K562 (cell line): ENCODE measurements around the gene CNGA1. TPM values are rescaled to one million over a fixed set of nuclear protein-coding genes. Genes with fewer than 3 reads are reported as not detected.

ENCODE experiments used
- ATAC-seq: fragments of 200-7000 bp; cut with Tn5 transposase; 3 replicates; pipeline ENCODE4 v1.9.1; 2020; ENCODE audit warnings: moderate library complexity
- BruUV-seq: library from RNA; stranded (reverse); fragments of 400-500 nt; replicated peaks from 2 replicates; lab custom pipeline; 2021; lab: Mats Ljungman, UMichigan
- CTCF ChIA-PET: fragments of 300-600 bp; formaldehyde crosslinking; extraction: SDS; loops from one replicate; lab custom pipeline; 2021; ENCODE audit warnings: low intra/inter-chr PET ratio; lab: Yijun Ruan, JAX
- POLR2A ChIA-PET: fragments of 300-600, 350-650 bp; sonication (Branson Sonifier 250); formaldehyde crosslinking; extraction: SDS; loops from one replicate; lab custom pipeline; 2021; ENCODE audit warnings: antibody characterized with exemption, inconsistent platforms; lab: Yijun Ruan, JAX
- DNase-seq, 4 experiments: peaks; one replicate each; pipeline versions ENCODE4 v3.0.0 to v3.0.0-alpha.2; 2011 to 2018; ENCODE audit warnings: low spot score in 3 of 4, mixed read lengths in 3 of 4; ENCODE audit errors: extremely low read depth in 1 of 4
- FAIRE-seq: peaks from 2 replicates; lab custom pipeline; 2011; peaks lifted over from hg19 to GRCh38; lab: Jason Lieb, UNC
- H2AFZ ChIP-seq: 2 replicates; pipeline ENCODE4 v1.6.0; 2011; ENCODE audit warnings: low read depth, low read length, control low read depth, inconsistent platforms
- H3K27ac ChIP-seq: fragments of 200-600 bp; 3 replicates; pipeline ENCODE4 v1.8.0; 2011; ENCODE audit warnings: low read depth, mild to moderate bottlenecking, control low read depth, inconsistent platforms, low read length, moderate library complexity, mixed read lengths; ENCODE audit errors: extremely low read depth
- H3K27me3 ChIP-seq, 2 experiments: fragments of 300-600 bp in 1 of 2; 2 replicates in 1 of 2; 3 replicates in 1 of 2; pipeline versions ENCODE4 v1.6.0 to v1.8.0; 2011; ENCODE audit warnings: inconsistent platforms in 2 of 2, low read length in 2 of 2, mild to moderate bottlenecking in 1 of 2, mixed read lengths in 1 of 2, moderate library complexity in 1 of 2; ENCODE audit not compliant: control insufficient read depth in 2 of 2, insufficient read depth in 2 of 2
- H3K36me3 ChIP-seq: fragments of 300-600 bp; 3 replicates; pipeline ENCODE4 v1.8.0; 2011; ENCODE audit warnings: mild to moderate bottlenecking, low read length, inconsistent platforms; ENCODE audit not compliant: control insufficient read depth, insufficient read depth
- H3K4me1 ChIP-seq, 2 experiments: fragments of 200-600 bp in 1 of 2; replicated peaks in 1 of 2; 2 replicates in 1 of 2; 3 replicates in 1 of 2; pipeline versions ENCODE4 v1.5.1 to v1.8.0; 2011; ENCODE audit warnings: inconsistent platforms in 2 of 2, low read length in 2 of 2, mild to moderate bottlenecking in 1 of 2, mixed read lengths in 1 of 2, moderate library complexity in 1 of 2; ENCODE audit not compliant: control insufficient read depth in 2 of 2, insufficient read depth in 2 of 2
- H3K4me2 ChIP-seq: 2 replicates; pipeline ENCODE4 v1.6.1; 2011; ENCODE audit warnings: low read length, control low read depth, inconsistent platforms, mixed read lengths; ENCODE audit not compliant: insufficient read depth
- H3K4me3 ChIP-seq: fragments of 200-600 bp; sonication (generic), shearing (Covaris generic); 2 replicates; pipeline ENCODE4 v1.5.1; 2016; ENCODE audit warnings: control low read depth, inconsistent platforms
- H3K79me2 ChIP-seq: fragments of 200-600 bp; 3 replicates; pipeline ENCODE4 v1.8.0; 2011; ENCODE audit warnings: low read length, inconsistent platforms; ENCODE audit not compliant: control insufficient read depth, insufficient read depth
- H3K9ac ChIP-seq, 2 experiments: 2 replicates each; pipeline versions ENCODE4 v1.6.0 to v1.6.1; 2011; ENCODE audit warnings: low read depth in 2 of 2, low read length in 2 of 2, control low read depth in 1 of 2, inconsistent platforms in 1 of 2, mild to moderate bottlenecking in 1 of 2, mixed read lengths in 1 of 2; ENCODE audit not compliant: insufficient read depth in 1 of 2
- H3K9me1 ChIP-seq: one replicate; pipeline ENCODE4 v1.6.0; 2011; ENCODE audit warnings: inconsistent platforms, mild to moderate bottlenecking, low read length, moderate library complexity; ENCODE audit not compliant: control insufficient read depth, insufficient read depth
- H3K9me3 ChIP-seq: replicated peaks from 2 replicates; pipeline ENCODE4 v1.5.1; 2011; ENCODE audit warnings: low read depth, low read length, inconsistent platforms; ENCODE audit not compliant: control insufficient read depth, insufficient read depth
- H4K20me1 ChIP-seq: replicated peaks from 2 replicates; pipeline ENCODE4 v1.6.1; 2011; ENCODE audit warnings: low read length, inconsistent platforms, mixed read lengths; ENCODE audit not compliant: control insufficient read depth, insufficient read depth
- CBX2 ChIP-seq: fragments of 200-600 bp; sonication (generic); IDR thresholded peaks from one replicate; pipeline ENCODE4 v1.6.1; 2012; ENCODE audit warnings: mild to moderate bottlenecking, low read length, inconsistent platforms; ENCODE audit not compliant: insufficient read depth, poor library complexity, severe bottlenecking
- HDGF ChIP-seq: fragments of 450-650 bp; IDR thresholded peaks from 2 replicates; pipeline ENCODE4 v1.6.1; 2016
- KAT8 ChIP-seq: fragments of 450-650 bp; IDR thresholded peaks from 2 replicates; pipeline ENCODE4 v1.6.1; 2016; ENCODE audit warnings: low read depth, mild to moderate bottlenecking
- MYNN ChIP-seq, 2 experiments: sonication (generic); formaldehyde crosslinking in 1 of 2; IDR thresholded peaks; 2 replicates each; pipeline versions ENCODE4 v1.5.0 to v1.6.1; 2016 to 2020; ENCODE audit warnings: antibody characterized with exemption in 1 of 2, missing genetic modification reagents in 1 of 2
- TCF7 ChIP-seq: sonication (generic); IDR thresholded peaks from 2 replicates; pipeline ENCODE4 v1.6.1; 2016; ENCODE audit warnings: antibody characterized with exemption, borderline replicate concordance
- TCF7L2 ChIP-seq: fragments of 150-350 bp; IDR thresholded peaks from 2 replicates; pipeline ENCODE4 v1.6.1; 2016; ENCODE audit warnings: low read depth, mild to moderate bottlenecking, low read length, moderate library complexity
- ZNF408 ChIP-seq: fragments of 250-450 bp; sonication (Bioruptor Pico); IDR thresholded peaks from 2 replicates; pipeline ENCODE4 v1.4.0; 2020; ENCODE audit warnings: low read depth, mild to moderate bottlenecking, moderate library complexity
- WGBS: fragments of 100-300 bp; shearing (Covaris generic); methylation state at CpG from one replicate; pipeline ENCODE4 v1.1.6; 2016; ENCODE audit warnings: low coverage, mixed read lengths; ENCODE audit not compliant: insufficient coverage; ENCODE audit errors: missing lambda C conversion rate; 5-methylcytosine and 5-hydroxymethylcytosine counted together
- in situ Hi-C: fragments of 300-500 bp; cut with MboI; formaldehyde crosslinking; loops from 4 replicates; pipeline ENCODE4 v1.15.0; 2018; ENCODE audit warnings: inconsistent platforms, mixed read lengths
- intact Hi-C: fragments of 100-400 bp; cut with micrococcal nuclease; formaldehyde crosslinking; loops from 2 replicates; pipeline ENCODE4 v1.14.2; 2022
- polyA plus RNA-seq, 8 experiments: library from polyadenylated mRNA; depleted of rRNA in 4 of 8; stranded (reverse) in 5 of 8; unstranded in 3 of 8; fragments of >200 nt; fragmentation: Nextera tagmentation in 2 of 8; fragmentation: Illumina TruSeq in 1 of 8; extraction: Ambion mirVana in 2 of 8; extraction: Trizol in 1 of 8; gene quantifications; 2 replicates each; pipeline versions ENCODE4 v1.2.1 to v1.2.3, GENCODE V29; 2011 to 2014; ENCODE audit warnings: inconsistent platforms in 1 of 8, missing spikeins in 1 of 8
- total RNA-seq, 7 experiments: library from RNA; depleted of rRNA in 6 of 7; stranded (reverse); fragments of >200 nt in 6 of 7; fragmentation: Illumina TruSeq in 2 of 7; extraction: Trizol in 2 of 7; gene quantifications; 2 replicates each; pipeline versions ENCODE4 v1.2.1 to v1.2.3, GENCODE V29; 2011 to 2021; ENCODE audit warnings: low replicate concordance in 1 of 7
- TF ChIP-seq, protein P1 (sequence below): fragments of 200-800 bp; sonication (Bioruptor generic); IDR thresholded peaks from 2 replicates; pipeline ENCODE4 v1.6.1; 2016; ENCODE audit warnings: missing genetic modification characterization, missing compliant biosample characterization
- TF ChIP-seq, protein P2 (sequence below): fragments of 250-450 bp; sonication (Bioruptor Pico); IDR thresholded peaks from 2 replicates; pipeline ENCODE4 v1.8.0; 2022; ENCODE audit warnings: moderate library complexity, mild to moderate bottlenecking, inconsistent platforms
- TF ChIP-seq, protein P3 (sequence below): sonication (generic); formaldehyde crosslinking; IDR thresholded peaks from 2 replicates; pipeline ENCODE4 v1.8.0; 2022; ENCODE audit warnings: mild to moderate bottlenecking, missing genetic modification reagents

CNGA1 gene
- total and polyA plus RNA-seq, 9 of the 15 experiments (the other 6 are each of a cell fraction or from before 2014, with no cell fraction given), result 0.03 to 0.29 (median 0.04) TPM; not detected in 5

DNA sequence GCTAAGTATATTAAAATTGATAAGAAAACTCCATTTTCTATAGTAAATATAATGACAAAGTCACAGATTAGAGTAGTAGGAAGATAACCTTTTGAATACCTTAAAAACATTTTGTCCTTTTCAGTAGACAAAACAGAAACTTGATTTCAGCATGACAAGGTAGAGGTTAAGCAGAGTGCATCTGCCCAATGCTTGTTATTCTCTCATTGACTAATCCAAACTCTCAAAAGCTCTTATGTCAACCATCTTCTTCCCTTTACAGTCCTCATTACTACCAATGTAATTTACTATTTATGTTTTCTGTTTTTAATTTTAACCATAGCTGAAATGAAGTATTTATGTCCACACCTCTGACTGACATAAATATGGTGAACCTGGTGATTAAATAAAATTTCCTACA lies 11.2 kb upstream of the CNGA1 start (continued):
- TF ChIP-seq ZNF408 (CRISPR knock-in tag), result no peak
- TF ChIP-seq HDGF, result no peak
- TF ChIP-seq, protein P1, sequence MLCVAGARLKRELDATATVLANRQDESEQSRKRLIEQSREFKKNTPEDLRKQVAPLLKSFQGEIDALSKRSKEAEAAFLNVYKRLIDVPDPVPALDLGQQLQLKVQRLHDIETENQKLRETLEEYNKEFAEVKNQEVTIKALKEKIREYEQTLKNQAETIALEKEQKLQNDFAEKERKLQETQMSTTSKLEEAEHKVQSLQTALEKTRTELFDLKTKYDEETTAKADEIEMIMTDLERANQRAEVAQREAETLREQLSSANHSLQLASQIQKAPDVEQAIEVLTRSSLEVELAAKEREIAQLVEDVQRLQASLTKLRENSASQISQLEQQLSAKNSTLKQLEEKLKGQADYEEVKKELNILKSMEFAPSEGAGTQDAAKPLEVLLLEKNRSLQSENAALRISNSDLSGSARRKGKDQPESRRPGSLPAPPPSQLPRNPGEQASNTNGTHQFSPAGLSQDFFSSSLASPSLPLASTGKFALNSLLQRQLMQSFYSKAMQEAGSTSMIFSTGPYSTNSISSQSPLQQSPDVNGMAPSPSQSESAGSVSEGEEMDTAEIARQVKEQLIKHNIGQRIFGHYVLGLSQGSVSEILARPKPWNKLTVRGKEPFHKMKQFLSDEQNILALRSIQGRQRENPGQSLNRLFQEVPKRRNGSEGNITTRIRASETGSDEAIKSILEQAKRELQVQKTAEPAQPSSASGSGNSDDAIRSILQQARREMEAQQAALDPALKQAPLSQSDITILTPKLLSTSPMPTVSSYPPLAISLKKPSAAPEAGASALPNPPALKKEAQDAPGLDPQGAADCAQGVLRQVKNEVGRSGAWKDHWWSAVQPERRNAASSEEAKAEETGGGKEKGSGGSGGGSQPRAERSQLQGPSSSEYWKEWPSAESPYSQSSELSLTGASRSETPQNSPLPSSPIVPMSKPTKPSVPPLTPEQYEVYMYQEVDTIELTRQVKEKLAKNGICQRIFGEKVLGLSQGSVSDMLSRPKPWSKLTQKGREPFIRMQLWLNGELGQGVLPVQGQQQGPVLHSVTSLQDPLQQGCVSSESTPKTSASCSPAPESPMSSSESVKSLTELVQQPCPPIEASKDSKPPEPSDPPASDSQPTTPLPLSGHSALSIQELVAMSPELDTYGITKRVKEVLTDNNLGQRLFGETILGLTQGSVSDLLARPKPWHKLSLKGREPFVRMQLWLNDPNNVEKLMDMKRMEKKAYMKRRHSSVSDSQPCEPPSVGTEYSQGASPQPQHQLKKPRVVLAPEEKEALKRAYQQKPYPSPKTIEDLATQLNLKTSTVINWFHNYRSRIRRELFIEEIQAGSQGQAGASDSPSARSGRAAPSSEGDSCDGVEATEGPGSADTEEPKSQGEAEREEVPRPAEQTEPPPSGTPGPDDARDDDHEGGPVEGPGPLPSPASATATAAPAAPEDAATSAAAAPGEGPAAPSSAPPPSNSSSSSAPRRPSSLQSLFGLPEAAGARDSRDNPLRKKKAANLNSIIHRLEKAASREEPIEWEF, result no peak
- no peak for TF ChIP-seq TCF7

DNA sequence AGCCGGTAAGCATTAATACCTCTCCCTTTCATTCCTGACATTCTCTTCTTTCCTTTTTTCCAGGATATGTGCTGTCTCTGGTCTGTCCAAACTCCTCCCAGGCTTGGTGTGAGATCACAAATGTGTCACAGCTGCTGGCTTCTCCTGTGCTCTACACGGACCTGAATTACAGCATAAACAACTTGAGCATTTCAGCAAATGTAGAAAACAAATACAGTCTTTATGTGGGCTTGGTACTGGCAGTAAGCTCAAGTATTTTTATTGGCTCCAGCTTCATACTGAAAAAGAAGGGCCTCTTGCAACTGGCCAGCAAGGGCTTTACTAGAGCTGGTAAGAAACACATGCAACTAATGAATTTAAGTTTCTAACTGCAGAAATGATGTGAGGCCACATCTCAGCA lies 8.5 kb upstream of the CNGA1 start:
- ChIA-PET CTCF (no interaction called here), POLR2A (interaction anchor here (0.7 to 1.0 kb wide), 2 partner anchors 11 kb away, joined by 3 read pairs; no protein-coding TSS in a partner anchor)
- peaks cover 0 to 7% of the 10 kb centered on the region in 2 experiments; a peak in 1 of 5 replicates for H3K27me3 ChIP-seq
- FAIRE-seq, result no peak
- ATAC-seq, result no peak
- H3K27ac ChIP-seq, result no peak overlapping the region
- in situ Hi-C loops, result no loop called here
- TF ChIP-seq, protein P2, sequence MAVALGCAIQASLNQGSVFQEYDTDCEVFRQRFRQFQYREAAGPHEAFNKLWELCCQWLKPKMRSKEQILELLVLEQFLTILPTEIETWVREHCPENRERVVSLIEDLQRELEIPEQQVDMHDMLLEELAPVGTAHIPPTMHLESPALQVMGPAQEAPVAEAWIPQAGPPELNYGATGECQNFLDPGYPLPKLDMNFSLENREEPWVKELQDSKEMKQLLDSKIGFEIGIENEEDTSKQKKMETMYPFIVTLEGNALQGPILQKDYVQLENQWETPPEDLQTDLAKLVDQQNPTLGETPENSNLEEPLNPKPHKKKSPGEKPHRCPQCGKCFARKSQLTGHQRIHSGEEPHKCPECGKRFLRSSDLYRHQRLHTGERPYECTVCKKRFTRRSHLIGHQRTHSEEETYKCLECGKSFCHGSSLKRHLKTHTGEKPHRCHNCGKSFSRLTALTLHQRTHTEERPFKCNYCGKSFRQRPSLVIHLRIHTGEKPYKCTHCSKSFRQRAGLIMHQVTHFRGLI, result no peak
- TF ChIP-seq TCF7L2 (no peak), MYNN (IDR thresholded peaks at IDR 0.05) (no peak), MYNN (CRISPR knock-in tag; IDR thresholded peaks at IDR 0.05) (no peak), CBX2 (no peak), KAT8 (no peak)
- TF ChIP-seq, protein P3, sequence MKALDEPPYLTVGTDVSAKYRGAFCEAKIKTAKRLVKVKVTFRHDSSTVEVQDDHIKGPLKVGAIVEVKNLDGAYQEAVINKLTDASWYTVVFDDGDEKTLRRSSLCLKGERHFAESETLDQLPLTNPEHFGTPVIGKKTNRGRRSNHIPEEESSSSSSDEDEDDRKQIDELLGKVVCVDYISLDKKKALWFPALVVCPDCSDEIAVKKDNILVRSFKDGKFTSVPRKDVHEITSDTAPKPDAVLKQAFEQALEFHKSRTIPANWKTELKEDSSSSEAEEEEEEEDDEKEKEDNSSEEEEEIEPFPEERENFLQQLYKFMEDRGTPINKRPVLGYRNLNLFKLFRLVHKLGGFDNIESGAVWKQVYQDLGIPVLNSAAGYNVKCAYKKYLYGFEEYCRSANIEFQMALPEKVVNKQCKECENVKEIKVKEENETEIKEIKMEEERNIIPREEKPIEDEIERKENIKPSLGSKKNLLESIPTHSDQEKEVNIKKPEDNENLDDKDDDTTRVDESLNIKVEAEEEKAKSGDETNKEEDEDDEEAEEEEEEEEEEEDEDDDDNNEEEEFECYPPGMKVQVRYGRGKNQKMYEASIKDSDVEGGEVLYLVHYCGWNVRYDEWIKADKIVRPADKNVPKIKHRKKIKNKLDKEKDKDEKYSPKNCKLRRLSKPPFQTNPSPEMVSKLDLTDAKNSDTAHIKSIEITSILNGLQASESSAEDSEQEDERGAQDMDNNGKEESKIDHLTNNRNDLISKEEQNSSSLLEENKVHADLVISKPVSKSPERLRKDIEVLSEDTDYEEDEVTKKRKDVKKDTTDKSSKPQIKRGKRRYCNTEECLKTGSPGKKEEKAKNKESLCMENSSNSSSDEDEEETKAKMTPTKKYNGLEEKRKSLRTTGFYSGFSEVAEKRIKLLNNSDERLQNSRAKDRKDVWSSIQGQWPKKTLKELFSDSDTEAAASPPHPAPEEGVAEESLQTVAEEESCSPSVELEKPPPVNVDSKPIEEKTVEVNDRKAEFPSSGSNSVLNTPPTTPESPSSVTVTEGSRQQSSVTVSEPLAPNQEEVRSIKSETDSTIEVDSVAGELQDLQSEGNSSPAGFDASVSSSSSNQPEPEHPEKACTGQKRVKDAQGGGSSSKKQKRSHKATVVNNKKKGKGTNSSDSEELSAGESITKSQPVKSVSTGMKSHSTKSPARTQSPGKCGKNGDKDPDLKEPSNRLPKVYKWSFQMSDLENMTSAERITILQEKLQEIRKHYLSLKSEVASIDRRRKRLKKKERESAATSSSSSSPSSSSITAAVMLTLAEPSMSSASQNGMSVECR (CRISPR knock-in tag), result no peak
- H3K9me1 ChIP-seq, result no peaks in the 10 kb centered on the region
- no peaks in the 10 kb centered on the region for H4K20me1 ChIP-seq
- H3K9me3 ChIP-seq, result no peaks in the 10 kb centered on the region
- 0% methylated on average over 2 of the region's 2 CpGs for WGBS
- no peaks in the 10 kb centered on the region for H3K4me1 ChIP-seq
- H2AFZ ChIP-seq, result no peak overlapping the region
- no peak overlapping the region for H3K9ac ChIP-seq
- H3K4me3 ChIP-seq, result no peak overlapping the region
- no TSS peak for BruUV-seq
- DNase-seq, result no peak
- no peak overlapping the region for H3K4me2 ChIP-seq
- no peaks in the 10 kb centered on the region for H3K36me3 ChIP-seq
- no peaks in the 10 kb centered on the region for H3K79me2 ChIP-seq
- intact Hi-C loops, result no loop called here
